HG03565 (cell line): ENCODE measurements around the gene LRRN3.

Experiments
- ATAC-seq: cut with Tn5 transposase; IDR thresholded peaks from one replicate; pipeline ENCODE4 v1.9.1; 2021; ENCODE audit warnings: mild to moderate bottlenecking, moderate library complexity; ENCODE audit not compliant: unreplicated experiment

LRRN3 gene

GRCh38 chr7:111159426-111159825 lies 68.5 kb downstream of the LRRN3 start:
- ATAC-seq, result no peak

GRCh38 chr7:111160297-111160696 lies 69.4 kb downstream of the LRRN3 start:
- no peak for ATAC-seq

GRCh38 chr7:111162692-111163091 lies 71.8 kb downstream of the LRRN3 start:
- ATAC-seq, result no peak

- no peak for ATAC-seq
Observed at GRCh38 chr7:111164442-111164841, 73.5 kb downstream of the LRRN3 start.

GRCh38 chr7:111168182-111168581 lies 77.3 kb downstream of the LRRN3 start:
- no peak for ATAC-seq

- no peak for ATAC-seq
Observed at GRCh38 chr7:111172564-111173257, 81.8 kb downstream of the LRRN3 start.

GRCh38 chr7:111173528-111173927 lies 82.6 kb downstream of the LRRN3 start:
- ATAC-seq, result no peak

- ATAC-seq, result peak; percentile 49
Observed at GRCh38 chr7:111173990-111174389, 83.1 kb downstream of the LRRN3 start.

- no peak for ATAC-seq
Observed at GRCh38 chr7:111174510-111174909, 83.6 kb downstream of the LRRN3 start.
